GM06990 (cell line): ENCODE data around the gene TIGD7.

Experiments
- DNase-seq: peaks from one replicate; pipeline ENCODE4 v3.0.0-alpha.2; 2011; ENCODE audit not compliant: insufficient read length; ENCODE audit errors: extremely low read depth
- H3K27me3 ChIP-seq: replicated peaks from 2 replicates; pipeline ENCODE4 v1.6.0; 2011; ENCODE audit warnings: low read length; ENCODE audit not compliant: control insufficient read depth, insufficient read depth
- H3K36me3 ChIP-seq: 2 replicates; pipeline ENCODE4 v1.5.1; 2011; ENCODE audit warnings: low read length; ENCODE audit not compliant: control insufficient read depth, insufficient read depth
- H3K4me3 ChIP-seq: replicated peaks from 2 replicates; pipeline ENCODE4 v1.5.1; 2011; ENCODE audit warnings: low read depth, mild to moderate bottlenecking, control low read depth, low read length
- TF ChIP-seq, protein P1 (sequence below): IDR thresholded peaks from 2 replicates; pipeline ENCODE4 v1.5.1; 2011; ENCODE audit warnings: low read length, control low read depth, mild to moderate bottlenecking, inconsistent platforms; ENCODE audit not compliant: insufficient read depth, poor library complexity, severe bottlenecking

The TIGD7 gene

DNA sequence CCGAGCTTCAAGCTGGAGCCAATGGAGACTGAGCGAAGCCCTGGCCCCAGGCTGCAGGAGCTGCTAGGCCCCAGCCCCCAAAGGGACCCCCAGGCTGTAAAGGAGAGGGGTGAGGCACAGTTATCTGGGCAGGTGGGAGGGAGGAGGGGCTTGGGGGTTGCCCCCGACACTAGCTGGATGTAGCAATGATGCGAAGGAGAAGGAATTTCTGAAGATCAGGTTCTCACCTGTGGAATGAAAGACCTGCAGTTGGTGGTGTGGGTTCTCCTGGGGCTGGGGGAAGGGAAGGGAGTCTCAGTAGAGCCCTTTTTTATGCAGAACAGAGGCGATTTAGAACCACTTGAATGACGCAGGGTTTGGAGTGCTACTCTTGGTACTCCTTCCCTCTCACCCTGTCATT, 20.1 kb downstream of the TIGD7 start:
- Histone ChIP-seq H3K27me3 (no peaks in the 10 kb centered on the region), H3K4me3 (peak overlapping the region; percentile 86), H3K36me3 (peaks cover 33% of the 10 kb centered on the region)
- TF ChIP-seq, protein P1, sequence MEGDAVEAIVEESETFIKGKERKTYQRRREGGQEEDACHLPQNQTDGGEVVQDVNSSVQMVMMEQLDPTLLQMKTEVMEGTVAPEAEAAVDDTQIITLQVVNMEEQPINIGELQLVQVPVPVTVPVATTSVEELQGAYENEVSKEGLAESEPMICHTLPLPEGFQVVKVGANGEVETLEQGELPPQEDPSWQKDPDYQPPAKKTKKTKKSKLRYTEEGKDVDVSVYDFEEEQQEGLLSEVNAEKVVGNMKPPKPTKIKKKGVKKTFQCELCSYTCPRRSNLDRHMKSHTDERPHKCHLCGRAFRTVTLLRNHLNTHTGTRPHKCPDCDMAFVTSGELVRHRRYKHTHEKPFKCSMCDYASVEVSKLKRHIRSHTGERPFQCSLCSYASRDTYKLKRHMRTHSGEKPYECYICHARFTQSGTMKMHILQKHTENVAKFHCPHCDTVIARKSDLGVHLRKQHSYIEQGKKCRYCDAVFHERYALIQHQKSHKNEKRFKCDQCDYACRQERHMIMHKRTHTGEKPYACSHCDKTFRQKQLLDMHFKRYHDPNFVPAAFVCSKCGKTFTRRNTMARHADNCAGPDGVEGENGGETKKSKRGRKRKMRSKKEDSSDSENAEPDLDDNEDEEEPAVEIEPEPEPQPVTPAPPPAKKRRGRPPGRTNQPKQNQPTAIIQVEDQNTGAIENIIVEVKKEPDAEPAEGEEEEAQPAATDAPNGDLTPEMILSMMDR, result no peak
- no peak for DNase-seq

DNA sequence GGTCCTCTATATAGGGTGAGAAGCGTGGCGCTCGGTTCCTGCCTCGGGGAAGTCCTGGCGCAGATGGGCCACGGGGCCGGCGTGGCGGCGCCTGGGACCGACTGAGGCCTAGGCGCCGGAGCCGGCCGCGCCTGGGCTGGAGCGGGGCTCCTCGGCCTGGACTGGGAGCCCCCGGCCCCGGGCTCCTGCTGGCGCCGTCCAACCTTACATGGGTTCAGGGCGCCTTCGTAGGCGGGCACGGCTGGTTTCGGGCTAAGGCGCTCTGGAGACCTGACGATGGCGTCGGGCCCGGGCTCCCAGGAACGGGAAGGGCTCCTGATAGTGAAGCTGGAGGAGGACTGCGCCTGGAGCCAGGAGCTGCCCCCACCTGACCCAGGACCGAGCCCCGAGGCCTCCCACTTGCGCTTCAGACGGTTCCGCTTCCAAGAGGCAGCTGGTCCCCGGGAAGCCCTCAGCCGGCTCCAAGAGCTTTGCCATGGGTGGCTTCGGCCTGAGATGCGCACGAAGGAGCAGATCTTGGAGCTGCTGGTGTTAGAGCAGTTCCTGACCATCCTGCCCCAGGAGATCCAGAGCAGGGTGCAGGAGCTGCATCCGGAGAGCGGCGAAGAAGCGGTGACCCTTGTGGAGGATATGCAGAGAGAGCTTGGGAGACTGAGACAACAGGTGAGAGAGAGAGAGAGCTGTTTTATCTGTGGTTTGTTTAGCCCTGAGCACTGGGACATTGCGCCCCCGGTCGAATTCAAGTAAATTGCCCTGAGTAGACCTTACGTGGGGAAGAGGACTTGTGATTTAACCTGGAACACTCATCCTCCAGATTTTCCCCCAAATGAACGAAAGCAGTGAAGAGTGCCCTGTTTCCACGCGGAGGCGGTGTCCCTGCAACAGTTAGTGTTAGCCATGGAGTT, 21.4 kb downstream of the TIGD7 start:
- peak overlapping the region; percentile 86 for H3K4me3 ChIP-seq
- H3K36me3 ChIP-seq, result peaks cover 20% of the 10 kb centered on the region
- peak; percentile 43 for DNase-seq
- H3K27me3 ChIP-seq, result no peaks in the 10 kb centered on the region
- TF ChIP-seq, protein P1, result no peak

DNA sequence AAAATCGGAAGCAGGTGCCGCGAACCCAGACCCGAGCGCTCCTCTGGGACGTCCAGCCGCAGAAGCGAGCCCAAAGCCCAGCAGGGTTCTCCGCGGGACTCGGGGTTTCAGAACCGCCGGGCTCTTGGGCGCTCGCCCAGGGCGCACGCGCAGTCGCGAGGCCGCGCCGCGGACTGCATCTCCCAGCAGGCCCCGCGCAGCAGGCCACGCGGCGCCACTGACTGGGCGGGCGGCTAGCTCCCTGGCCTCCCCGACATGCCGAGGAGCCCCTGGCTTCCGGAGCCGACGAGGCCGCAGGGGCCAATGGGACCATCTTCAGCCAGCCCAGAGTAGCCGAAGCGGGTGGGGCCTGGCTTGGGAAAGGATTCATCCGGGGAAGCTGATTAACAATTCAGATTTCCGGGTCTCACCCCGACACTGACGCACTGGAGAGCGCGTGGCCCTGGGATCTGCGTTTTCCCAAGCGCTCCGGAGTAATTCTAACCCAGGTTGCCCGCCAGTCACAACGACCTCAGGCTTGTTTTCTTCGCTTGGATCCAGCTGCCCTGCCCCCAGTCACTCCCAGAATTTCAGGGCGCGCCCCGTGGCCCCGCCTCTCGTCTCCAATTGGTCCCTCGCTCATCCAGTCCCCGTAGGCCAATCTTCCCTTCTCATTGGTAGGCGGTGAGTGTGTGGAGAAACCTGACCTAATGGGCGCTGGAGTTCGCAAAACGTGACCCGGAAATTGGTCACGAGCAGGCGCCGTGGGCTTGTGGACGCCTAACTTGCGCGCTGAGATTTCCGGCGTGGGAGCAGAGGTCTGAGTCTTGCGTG, 22.3 kb downstream of the TIGD7 start, which contains the start of gene ZNF263:
Gene ZNF263, plus strand, starts transcription at position 762 of the 813 bp plus-strand sequence. CDS start 328 bp downstream, outside the sequence.
- TF ChIP-seq, protein P1, result no peak
- Histone ChIP-seq H3K4me3 (peak within 1 kb of the TSS; percentile 86), H3K27me3 (no peaks in the 10 kb centered on the region), H3K36me3 (peaks cover 15% of the 10 kb centered on the region)
- peak; percentile 98 for DNase-seq

DNA sequence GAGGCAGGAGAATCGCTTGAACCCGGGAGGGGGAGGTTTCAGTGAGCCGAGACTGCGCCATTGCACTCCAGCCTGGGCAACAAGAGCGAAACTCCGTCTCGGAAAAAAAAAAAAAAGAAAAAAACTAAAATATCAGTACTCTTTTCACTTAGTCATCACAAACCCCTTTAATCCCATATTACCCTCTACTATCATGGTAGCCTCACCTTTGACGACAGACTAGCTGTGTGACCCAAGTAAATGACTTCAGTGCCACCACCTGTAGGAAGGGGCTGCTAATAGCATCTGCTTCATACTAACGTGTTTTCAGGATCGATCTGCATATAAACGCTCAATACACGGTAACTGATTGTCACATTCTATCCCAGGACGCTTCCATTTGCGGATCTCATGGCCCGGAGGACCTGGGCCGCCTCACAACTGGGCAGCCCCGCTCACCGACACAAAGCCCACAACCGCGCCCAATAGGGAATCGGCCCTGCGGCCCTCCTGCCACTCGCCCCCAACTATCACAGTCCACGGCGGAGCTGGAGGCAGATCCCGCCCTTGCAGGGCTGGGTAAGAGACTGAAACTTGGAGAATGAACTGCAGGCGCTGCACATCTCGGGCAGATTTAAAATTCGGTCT, 23.0 kb downstream of the TIGD7 start:
- no peak for DNase-seq
- H3K36me3 ChIP-seq, result peaks cover 15% of the 10 kb centered on the region
- H3K4me3 ChIP-seq, result peak overlapping the region; percentile 86
- no peaks in the 10 kb centered on the region for H3K27me3 ChIP-seq
- TF ChIP-seq, protein P1, result no peak

DNA sequence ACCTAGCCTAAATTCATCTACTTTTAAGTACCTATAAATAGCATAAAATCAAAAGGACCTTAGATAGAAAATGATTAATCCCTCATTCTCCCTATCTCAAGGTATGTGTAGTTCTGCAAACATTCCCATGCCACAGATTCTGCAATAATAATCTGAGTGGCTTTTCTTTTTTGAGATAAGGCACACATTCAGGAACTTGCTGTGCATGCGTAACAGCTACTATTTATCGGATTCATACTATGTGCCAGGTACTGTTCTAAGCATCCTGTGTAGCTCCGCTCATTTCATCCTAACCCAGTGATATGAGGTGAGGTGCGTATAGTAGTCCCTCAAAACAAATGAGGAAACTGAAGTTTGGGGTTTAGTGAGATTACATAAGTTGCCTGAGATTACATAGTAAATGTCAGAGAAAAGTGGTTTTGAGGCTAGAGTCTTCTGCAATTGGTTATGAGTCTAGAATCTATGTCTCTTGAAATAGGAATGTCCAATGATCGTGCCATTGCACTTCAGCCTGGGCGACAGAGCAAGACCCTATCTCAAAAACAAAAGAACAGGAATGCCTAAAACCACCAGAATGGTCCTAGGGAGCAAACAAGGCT, 23.9 kb downstream of the TIGD7 start:
- no peak for DNase-seq
- TF ChIP-seq, protein P1, result no peak
- Histone ChIP-seq H3K36me3 (peaks cover 12% of the 10 kb centered on the region), H3K27me3 (no peaks in the 10 kb centered on the region), H3K4me3 (no peak overlapping the region)
